GM12878 (cell line): ENCODE results near the gene FNDC3A. TPM values are rescaled to one million over a fixed set of nuclear protein-coding genes. Genes with fewer than 3 reads are reported as not detected.

Experiments
- ATAC-seq: fragments of 200-7000 bp; cut with Tn5 transposase; 3 replicates; pipeline ENCODE4 v1.9.1; 2020; ENCODE audit warnings: mild to moderate bottlenecking, moderate library complexity
- BruUV-seq: library from RNA; stranded (reverse); fragments of 400-500 nt; replicated peaks from 2 replicates; lab custom pipeline; 2021; lab: Mats Ljungman, UMichigan
- CTCF ChIA-PET: fragments of 300-600 bp; sonication (Branson Sonifier 250); formaldehyde crosslinking; extraction: SDS; loops from one replicate; lab custom pipeline; 2021; ENCODE audit warnings: inconsistent platforms; lab: Yijun Ruan, JAX
- POLR2A ChIA-PET: fragments of 350-600 bp; formaldehyde crosslinking; extraction: SDS; loops from one replicate; lab custom pipeline; 2021; ENCODE audit warnings: inconsistent platforms; lab: Charles Lee
- RAD21 ChIA-PET: fragments of 300-600 bp; sonication (Branson Sonifier 250); formaldehyde crosslinking; loops from one replicate; lab custom pipeline; 2023; ENCODE audit warnings: antibody characterized with exemption; ENCODE audit not compliant: unreplicated experiment; lab: Charles Lee
- SMC1A ChIA-PET: fragments of 300-600 bp; sonication (Branson Sonifier 250); formaldehyde crosslinking; loops from one replicate; lab custom pipeline; 2023; ENCODE audit not compliant: unreplicated experiment, uncharacterized antibody; lab: Charles Lee
- DNase-seq: peaks from one replicate; pipeline ENCODE4 v3.0.0-alpha.2; 2011; ENCODE audit warnings: low read depth, low spot score
- FAIRE-seq: peaks from 3 replicates; lab custom pipeline; 2011; peaks lifted over from hg19 to GRCh38; lab: Jason Lieb, UNC
- H2AFZ ChIP-seq: 2 replicates; pipeline ENCODE4 v1.6.0; 2011; ENCODE audit warnings: low read depth, low read length, control low read depth; ENCODE audit not compliant: control insufficient read depth
- H3K27ac ChIP-seq: 2 replicates; pipeline ENCODE4 v1.5.1; 2011; ENCODE audit warnings: control low read depth; ENCODE audit not compliant: control insufficient read depth, insufficient read depth
- H3K27me3 ChIP-seq, 2 experiments: replicated peaks in 1 of 2; 2 replicates each; pipeline versions ENCODE4 v1.6.0 to v1.6.1; 2011; ENCODE audit warnings: low read length in 1 of 2; ENCODE audit not compliant: control insufficient read depth in 2 of 2, insufficient read depth in 2 of 2
- H3K36me3 ChIP-seq, 2 experiments: 2 replicates each; pipeline ENCODE4 v1.5.1; 2011; ENCODE audit warnings: low read length in 1 of 2; ENCODE audit not compliant: control insufficient read depth in 2 of 2, insufficient read depth in 2 of 2
- H3K4me1 ChIP-seq: 2 replicates; pipeline ENCODE4 v1.6.1; 2011; ENCODE audit warnings: mild to moderate bottlenecking, low read length, moderate library complexity, mixed read lengths; ENCODE audit not compliant: control insufficient read depth, insufficient read depth
- H3K4me2 ChIP-seq: 2 replicates; pipeline ENCODE4 v1.6.0; 2011; ENCODE audit warnings: control low read depth; ENCODE audit not compliant: control insufficient read depth, insufficient read depth
- H3K4me3 ChIP-seq: fragments of 200-600 bp; sonication (generic); 2 replicates; pipeline ENCODE4 v1.5.1; 2016
- H3K79me2 ChIP-seq: 2 replicates; pipeline ENCODE4 v1.6.0; 2011; ENCODE audit warnings: low read length; ENCODE audit not compliant: control insufficient read depth, insufficient read depth
- H3K9ac ChIP-seq: 2 replicates; pipeline ENCODE4 v1.8.0; 2011; ENCODE audit warnings: low read length, control low read depth, mixed read lengths; ENCODE audit not compliant: control insufficient read depth, insufficient read depth
- H3K9me3 ChIP-seq: replicated peaks from 3 replicates; pipeline ENCODE4 v1.5.1; 2011; ENCODE audit warnings: mild to moderate bottlenecking, low read length; ENCODE audit not compliant: control insufficient read depth, insufficient read depth
- H4K20me1 ChIP-seq: 2 replicates; pipeline ENCODE4 v1.6.0; 2011; ENCODE audit not compliant: control insufficient read depth, insufficient read depth
- BMI1 ChIP-seq: fragments of 450-650 bp; IDR thresholded peaks from 2 replicates; pipeline ENCODE4 v1.6.1; 2016; ENCODE audit warnings: mild to moderate bottlenecking, moderate library complexity, borderline replicate concordance
- CBX5 ChIP-seq: sonication (generic); IDR thresholded peaks from 2 replicates; pipeline ENCODE4 v1.6.1; 2016; ENCODE audit warnings: low read depth, moderate library complexity, mild to moderate bottlenecking, inconsistent platforms
- ESRRA ChIP-seq: IDR thresholded peaks from 2 replicates; pipeline ENCODE4 v1.6.1; 2012; ENCODE audit warnings: mild to moderate bottlenecking, low read length, improper control_type of control experiment
- FOXM1 ChIP-seq: IDR thresholded peaks from 2 replicates; pipeline ENCODE4 v1.6.1; 2012; ENCODE audit warnings: low read depth, mild to moderate bottlenecking, inconsistent platforms, low read length, moderate library complexity
- HCFC1 ChIP-seq: fragments of 150-350 bp; IDR thresholded peaks from 2 replicates; pipeline ENCODE4 v1.6.1; 2014; ENCODE audit warnings: low read length
- IKZF1 ChIP-seq: fragments of 450-650 bp; conservative IDR thresholded peaks from 2 replicates; pipeline ENCODE4 v1.6.1; 2017; ENCODE audit warnings: antibody characterized with exemption, mild to moderate bottlenecking
- PAX8 ChIP-seq: fragments of 450-650 bp; IDR thresholded peaks from 2 replicates; pipeline ENCODE4 v1.6.1; 2017; ENCODE audit warnings: mild to moderate bottlenecking, moderate library complexity
- PRDM15 ChIP-seq: fragments of 450-650 bp; formaldehyde crosslinking; IDR thresholded peaks from 2 replicates; pipeline ENCODE4 v1.4.0; 2020; ENCODE audit warnings: mild to moderate bottlenecking, moderate library complexity
- USF1 ChIP-seq: IDR thresholded peaks from 2 replicates; pipeline ENCODE4 v1.6.1; 2011; ENCODE audit warnings: borderline replicate concordance, low read depth, mild to moderate bottlenecking, moderate library complexity, mixed read lengths, low read length; ENCODE audit not compliant: insufficient read depth; ENCODE audit errors: extremely low read length
- ZBTB11 ChIP-seq: fragments of 450-650 bp; formaldehyde crosslinking; IDR thresholded peaks from 2 replicates; pipeline ENCODE4 v1.5.0; 2022; ENCODE audit warnings: mild to moderate bottlenecking, missing genetic modification characterization
- ZBTB4 ChIP-seq: fragments of 450-650 bp; formaldehyde crosslinking; IDR thresholded peaks from 2 replicates; pipeline ENCODE4 v1.4.0; 2022; ENCODE audit warnings: mild to moderate bottlenecking, moderate library complexity
- ZNF24 ChIP-seq: fragments of 450-650 bp; IDR thresholded peaks from 2 replicates; pipeline ENCODE4 v1.6.1; 2017; ENCODE audit warnings: antibody characterized with exemption, mild to moderate bottlenecking
- WGBS: methylation state at CpG from one replicate; pipeline ENCODE4 v1.1.6; 2016; ENCODE audit warnings: low lambda C conversion rate; ENCODE audit not compliant: insufficient replicate concordance, insufficient coverage; ENCODE audit errors: missing lambda C conversion rate; 5-methylcytosine and 5-hydroxymethylcytosine counted together
- in situ Hi-C: fragments of 300-500 bp; cut with MboI; formaldehyde crosslinking; loops from 9 replicates; pipeline ENCODE4 v1.14.3; 2018; ENCODE audit warnings: mixed read lengths
- intact Hi-C: fragments of 100-400 bp; cut with micrococcal nuclease; formaldehyde crosslinking; loops from one replicate; pipeline ENCODE4 v1.14.2; 2022; ENCODE audit not compliant: unreplicated experiment
- polyA plus RNA-seq, 11 experiments: library from polyadenylated mRNA; depleted of rRNA in 4 of 11; unstranded in 6 of 11; stranded (reverse) in 5 of 11; fragments of >200 nt; fragmentation: Nextera tagmentation in 4 of 11; fragmentation: Illumina TruSeq in 1 of 11; extraction: Ambion mirVana in 4 of 11; extraction: Trizol in 1 of 11; gene quantifications; 1 replicate in 1 of 11; 2 replicates in 10 of 11; pipeline versions ENCODE4 v1.2.1 to v1.2.3, GENCODE V29; 2011 to 2016; ENCODE audit warnings: inconsistent platforms in 2 of 11, missing spikeins in 2 of 11, low read depth in 1 of 11
- total RNA-seq, 4 experiments: library from RNA; depleted of rRNA in 3 of 4; stranded (reverse); fragments of >200 nt in 3 of 4; fragmentation: Illumina TruSeq in 1 of 4; extraction: Trizol in 1 of 4; gene quantifications; 2 replicates each; pipeline versions ENCODE4 v1.2.1 to v1.2.3, GENCODE V29; 2013 to 2021

FNDC3A gene
- total and polyA plus RNA-seq, 10 of the 15 experiments (the other 5 are each of a cell fraction or from before 2014, with no cell fraction given) = 6.3 to 46.4 (median 22.8) TPM

GRCh38 chr13:49026851-49027250, 51.1 kb downstream of the FNDC3A start (continued):
- TF ChIP-seq PRDM15 (CRISPR knock-in tag) = no peak
- no peak for TF ChIP-seq ZBTB4 (CRISPR knock-in tag)
- TF ChIP-seq ZNF24 = no peak
- TF ChIP-seq FOXM1 = no peak

- POLR2A ChIA-PET = no interaction called here
- FAIRE-seq (no peak), DNase-seq (no peak), ATAC-seq (peak; percentile 48)
- Histone ChIP-seq H3K9ac (no peak overlapping the region), H3K27me3 (no peaks in the 10 kb centered on the region), H2AFZ (no peak overlapping the region), H3K4me2 (no peak overlapping the region), H3K4me1 (no peaks in the 10 kb centered on the region), H4K20me1 (no peaks in the 10 kb centered on the region), H3K27ac (no peak overlapping the region), H3K36me3 (peaks cover 0 to 6% of the 10 kb centered on the region in 2 experiments; a peak in 1 of 4 replicates), H3K4me3 (no peak overlapping the region), H3K79me2 (no peaks in the 10 kb centered on the region), H3K9me3 (peaks cover 6% of the 10 kb centered on the region)
- no TSS peak for BruUV-seq
- in situ Hi-C loops (no loop called here), intact Hi-C loops (no loop called here)
- RAD21 ChIA-PET = no interaction called here
- SMC1A ChIA-PET = no interaction called here
- WGBS = 28% methylated on average over 2 of the region's 2 CpGs
- CTCF ChIA-PET = no interaction called here
- TF ChIP-seq USF1 (no peak), HCFC1 (no peak), CBX5 (0 out of 2 replicates have a peak, but pooled peaks have one; percentile 32), BMI1 (no peak), PAX8 (no peak), ZBTB11 (CRISPR knock-in tag) (no peak), ESRRA (no peak), IKZF1 (no peak)
Measured at GRCh38 chr13:49029570-49029969, 53.9 kb downstream of the FNDC3A start.
